RPMI8226 (cell line): ENCODE results near the gene TINAGL1.

ENCODE experiments used
- DNase-seq: peaks from one replicate; pipeline ENCODE4 v3.0.0-alpha.2; 2015

TINAGL1 gene

DNA sequence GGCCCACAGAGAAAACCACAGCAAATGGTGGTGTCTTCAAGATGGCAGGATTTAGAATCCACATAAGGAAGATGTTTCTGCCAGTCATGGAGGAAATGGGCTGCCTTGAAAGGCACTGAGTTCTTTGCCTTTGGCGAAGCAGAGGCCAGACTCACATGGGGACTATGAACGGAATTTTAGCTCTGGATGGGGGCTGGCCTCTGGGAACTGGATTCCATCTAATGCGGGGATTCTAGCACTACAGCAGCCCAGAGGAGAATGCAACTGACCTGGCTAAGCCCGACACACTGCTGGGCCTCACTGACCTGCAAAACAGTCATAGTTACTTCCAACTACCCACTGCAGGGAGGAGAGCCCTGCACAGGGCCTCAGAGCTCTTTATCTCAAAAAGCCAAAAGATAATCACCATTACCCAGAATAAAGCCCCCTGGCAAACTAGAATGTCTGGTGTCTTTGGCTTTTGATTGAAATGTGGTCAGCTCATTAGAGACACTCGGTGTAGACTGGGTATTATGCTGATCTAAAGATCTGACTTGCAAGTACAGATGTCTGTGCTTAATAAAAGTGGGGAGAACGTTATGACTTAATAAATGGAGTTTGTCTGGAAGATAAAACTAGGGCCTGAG lies 52.7 kb downstream of the TINAGL1 start:
- DNase-seq: no peak

DNA sequence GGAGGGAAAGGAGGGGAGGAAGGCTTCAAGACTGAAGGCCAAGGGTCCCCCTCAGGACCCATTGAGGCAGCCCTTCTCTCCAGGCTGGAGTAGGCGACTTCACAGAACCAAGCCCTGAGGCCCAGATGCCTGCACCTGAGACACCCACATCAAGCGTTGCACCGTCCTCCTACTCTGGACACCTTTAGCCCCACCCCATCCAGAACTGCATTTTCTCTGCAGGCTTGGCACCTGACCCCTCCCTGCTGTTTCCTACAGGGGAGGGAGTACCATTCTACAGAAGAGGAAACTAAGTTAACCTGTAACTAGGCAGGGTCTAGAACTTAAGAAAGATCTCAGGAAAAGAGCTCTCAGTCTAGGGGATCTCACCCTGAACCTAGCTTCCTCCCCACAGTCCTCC lies 56.3 kb downstream of the TINAGL1 start:
- no peak for DNase-seq

DNA sequence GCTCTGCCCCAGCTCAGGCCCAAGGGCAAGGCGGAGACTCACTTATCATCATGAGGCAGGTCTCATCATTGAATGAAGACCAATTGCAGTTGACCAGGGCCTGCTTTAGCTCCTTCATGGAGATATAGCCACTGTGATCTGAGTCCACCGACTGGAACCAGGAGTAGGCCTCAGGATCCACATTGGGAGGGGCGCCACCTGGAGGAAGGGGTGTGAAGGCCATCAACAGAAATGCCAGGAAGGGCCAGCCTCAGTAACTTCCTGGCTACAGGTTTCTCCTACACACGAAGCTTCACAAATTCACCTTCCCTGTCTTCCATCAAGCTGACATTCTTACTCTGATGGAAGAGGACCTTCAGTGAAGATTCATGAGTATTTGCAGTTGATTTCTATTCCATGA lies 56.8 kb downstream of the TINAGL1 start:
- DNase-seq: peak; percentile 51
